Activated gamma-delta T cell (primary cell): ENCODE data around the gene PRPF19.

Source experiments
- DNase-seq: peaks from one replicate; lab custom pipeline; 2025; lab: John Stamatoyannopoulos, UW

Gene PRPF19

GRCh38 chr11:60857378-60858232 lies 48.8 kb downstream of the PRPF19 start:
- DNase-seq, result no peak

GRCh38 chr11:60855726-60856633 lies 50.4 kb downstream of the PRPF19 start, which contains the start of gene PTGDR2:
PTGDR2 (minus strand) TSS chr11:60855950; CDS start chr11:60853722, 2,228 bp downstream.
- no peak for DNase-seq

DNA sequence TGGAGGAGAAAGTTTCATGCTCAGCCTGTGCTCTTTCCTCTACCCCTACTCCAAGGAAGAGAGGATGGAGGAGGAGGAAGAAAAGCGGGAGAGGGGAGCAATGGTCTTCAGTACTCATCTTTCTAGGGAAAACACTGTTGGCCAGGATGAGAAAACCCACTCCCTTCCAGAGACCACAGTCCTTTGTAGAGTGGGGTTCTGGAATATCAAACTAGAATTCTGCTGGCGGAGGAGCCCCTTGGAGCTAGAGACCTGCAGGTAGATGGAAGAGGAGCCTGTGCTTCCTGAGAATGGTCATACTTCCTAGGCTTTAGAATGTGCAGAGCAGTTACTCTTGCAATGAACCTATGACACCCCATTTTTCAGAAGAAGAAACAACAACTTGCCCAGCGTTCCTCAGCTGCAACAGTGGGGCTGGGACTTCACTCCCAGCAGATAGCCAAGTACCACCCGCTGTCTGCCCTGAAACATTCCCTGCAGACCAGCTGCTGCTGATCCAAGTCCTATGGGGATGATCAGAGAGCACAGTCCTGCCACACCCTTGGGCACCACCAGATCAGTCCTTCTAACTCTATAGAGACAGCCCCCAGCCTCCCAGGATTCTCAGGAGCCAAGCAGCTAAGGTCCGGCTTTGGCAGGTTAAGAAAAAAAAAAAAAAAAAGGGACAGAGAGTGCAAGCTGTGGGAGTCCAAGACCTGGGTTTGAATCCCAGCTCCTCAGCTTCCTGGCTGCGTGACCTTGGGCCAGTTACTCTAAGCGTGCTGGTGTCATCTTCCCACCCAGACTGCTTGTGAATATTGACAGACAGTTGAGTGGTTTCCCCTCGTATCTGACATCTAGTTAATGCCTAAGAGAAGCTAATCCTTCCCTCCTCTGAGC lies 51.3 kb downstream of the PRPF19 start:
- no peak for DNase-seq

DNA sequence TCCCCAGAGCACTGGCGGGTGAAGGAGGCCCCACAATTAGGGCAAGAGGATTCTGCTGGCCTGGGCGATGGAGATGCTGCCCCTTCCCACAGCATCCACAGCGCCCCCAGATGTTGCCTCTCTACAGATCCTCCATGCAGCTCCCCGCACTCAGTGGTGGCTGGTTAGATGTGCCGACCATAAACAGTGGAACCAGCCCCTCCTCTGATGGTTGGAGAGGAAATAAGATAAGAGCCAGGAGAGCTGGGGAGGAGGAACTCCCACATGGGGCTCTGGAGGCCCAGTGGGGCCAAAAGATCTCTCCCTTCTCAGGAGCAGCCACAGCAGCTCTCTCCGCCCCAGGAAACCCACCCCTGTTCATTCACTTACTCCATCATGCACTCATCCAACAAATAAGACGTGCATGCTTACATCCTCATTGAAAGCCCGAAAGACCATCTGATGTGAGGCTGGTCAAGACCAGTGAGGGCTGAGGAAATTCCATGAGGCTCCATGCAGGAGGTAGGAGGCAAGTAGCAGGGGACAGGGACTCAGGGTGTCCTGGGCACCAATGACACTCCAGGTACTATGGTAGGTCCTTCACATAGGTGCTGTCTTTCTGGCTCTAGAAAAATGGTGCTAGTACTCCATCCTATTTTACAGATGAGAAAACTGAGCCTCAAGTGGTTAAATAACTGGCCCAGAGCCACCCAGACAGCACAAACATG lies 52.1 kb downstream of the PRPF19 start:
- no peak for DNase-seq

DNA sequence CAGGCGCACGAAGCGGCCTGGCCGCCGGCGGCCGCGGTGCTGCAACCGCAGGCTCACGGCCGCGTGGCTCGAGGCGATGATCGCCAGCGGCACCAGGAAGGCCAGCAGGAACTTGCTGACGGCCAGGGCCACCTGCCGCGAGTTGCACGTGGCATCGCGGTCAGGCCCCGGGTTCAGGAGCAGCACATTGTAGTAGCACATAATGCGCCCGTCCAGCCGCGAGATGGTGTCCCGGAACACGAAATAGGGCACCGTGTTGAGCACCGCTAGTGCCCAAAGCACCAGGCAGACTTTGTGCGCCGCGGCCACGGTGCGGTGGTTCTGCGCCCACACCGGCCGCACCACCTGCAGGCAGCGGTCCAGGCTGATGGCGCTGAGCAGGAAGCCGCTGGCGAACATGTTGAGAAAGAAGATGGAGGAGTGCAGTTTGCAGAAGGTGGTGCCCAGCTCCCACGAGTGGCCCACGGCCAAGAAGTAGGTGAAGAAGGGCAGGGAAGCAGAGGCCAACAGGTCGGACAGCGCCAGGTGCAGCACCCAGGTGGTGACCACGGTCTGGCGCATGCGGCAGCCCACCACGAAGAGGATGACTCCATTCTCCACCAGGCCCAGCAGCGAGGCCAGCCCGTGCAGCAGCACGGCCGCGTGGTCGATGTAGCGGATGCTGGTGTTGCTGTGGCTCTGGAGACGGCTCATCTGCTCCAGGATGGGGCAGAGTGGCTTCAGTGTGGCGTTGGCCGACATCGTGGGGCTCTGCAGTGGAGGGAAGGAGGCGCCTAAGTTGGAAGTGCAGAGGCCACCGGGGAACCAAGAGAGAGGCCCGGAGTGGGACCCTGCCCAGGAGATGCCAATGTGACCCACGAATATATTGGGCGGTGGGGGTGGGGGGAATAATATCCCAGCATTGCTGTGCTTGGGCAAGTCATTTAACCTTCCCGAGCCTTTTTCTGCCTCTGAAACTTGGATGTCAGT lies 53.1 kb downstream of the PRPF19 start:
- no peak for DNase-seq

DNA sequence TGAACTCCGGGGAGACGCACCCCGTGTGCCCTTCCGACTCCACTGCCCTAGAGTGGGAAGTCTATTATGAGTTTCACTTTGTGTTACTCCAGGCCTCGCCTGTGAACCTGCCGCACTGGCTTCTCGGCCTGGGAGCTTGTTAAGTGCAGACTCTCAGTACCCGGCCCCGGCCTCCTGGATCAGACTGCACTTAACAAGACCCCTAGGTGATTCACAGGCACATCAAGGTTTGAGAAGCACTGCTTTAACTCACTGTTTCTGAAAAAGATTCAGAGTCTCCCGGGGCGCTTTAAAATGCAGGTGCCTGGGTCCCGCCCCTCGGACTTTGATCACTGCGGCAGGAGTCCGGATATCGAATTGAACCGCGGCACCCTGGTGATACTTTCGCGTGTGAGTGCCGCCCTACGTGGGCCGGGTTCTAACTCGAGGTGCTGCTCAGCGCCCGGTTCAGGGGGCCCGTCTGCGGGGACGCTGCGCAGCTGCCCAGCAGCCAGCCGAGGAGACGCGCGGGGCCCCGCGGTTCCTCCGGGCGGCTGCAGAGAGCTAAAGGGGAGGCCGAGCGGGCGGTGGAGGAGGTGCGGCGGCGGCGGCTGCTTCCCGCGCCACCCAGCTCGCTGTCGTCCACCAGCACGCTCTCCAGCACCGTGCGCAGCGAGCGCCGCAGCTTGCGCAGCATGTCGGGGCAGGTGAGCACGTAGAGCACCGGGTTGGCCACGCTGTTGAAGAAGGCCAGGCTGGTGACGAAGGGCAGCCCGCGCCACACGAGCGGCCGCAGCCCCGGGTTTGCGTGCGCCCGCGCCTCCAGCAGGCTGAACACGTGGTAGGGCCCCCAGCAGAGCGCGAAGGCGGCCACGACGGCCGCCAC lies 54.0 kb downstream of the PRPF19 start:
- no peak for DNase-seq

GRCh38 chr11:60851327-60852104 lies 54.9 kb downstream of the PRPF19 start:
- no peak for DNase-seq

DNA sequence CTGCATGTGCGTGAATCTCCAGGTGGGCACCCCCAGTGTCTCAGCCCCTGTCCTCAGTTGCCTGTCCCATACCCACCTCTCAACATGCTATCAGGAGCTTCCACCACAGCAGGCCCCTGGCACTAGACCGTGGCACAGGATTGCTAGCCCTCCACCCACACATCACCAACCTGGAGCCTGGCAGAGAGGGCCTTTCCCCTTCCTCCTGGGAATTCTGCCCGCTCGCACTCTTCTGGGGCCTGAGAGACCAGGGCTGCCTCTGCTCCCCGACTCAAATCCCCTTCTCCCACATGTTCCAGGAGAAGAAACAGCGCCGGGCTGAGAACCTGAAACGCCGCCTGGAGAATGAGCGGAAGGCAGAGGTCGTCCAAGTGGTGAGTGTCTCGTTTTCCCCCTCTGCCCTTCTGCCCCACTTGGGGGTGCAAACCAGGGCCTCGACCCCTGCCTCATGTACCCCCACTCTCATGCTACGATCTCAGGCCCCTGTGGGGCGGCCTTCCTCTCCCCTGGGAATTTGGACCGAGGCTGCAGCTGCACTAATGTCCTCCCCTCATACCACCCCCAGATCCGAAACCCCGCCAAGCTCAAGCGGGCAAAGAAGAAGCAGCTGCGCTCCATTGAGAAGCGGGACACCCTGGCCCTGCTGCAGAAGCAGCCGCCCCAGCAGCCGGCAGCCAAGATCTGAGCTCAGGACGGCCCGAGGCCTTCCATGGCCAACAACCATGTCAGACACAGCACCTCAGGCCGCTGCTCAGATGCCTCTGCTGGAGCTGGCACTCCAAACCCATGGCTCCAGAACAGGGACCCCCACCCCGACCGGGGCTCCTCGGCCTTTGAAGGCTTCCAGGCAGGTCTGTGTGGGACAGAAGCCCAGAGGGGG lies 56.5 kb downstream of the PRPF19 start:
- no peak for DNase-seq

DNA sequence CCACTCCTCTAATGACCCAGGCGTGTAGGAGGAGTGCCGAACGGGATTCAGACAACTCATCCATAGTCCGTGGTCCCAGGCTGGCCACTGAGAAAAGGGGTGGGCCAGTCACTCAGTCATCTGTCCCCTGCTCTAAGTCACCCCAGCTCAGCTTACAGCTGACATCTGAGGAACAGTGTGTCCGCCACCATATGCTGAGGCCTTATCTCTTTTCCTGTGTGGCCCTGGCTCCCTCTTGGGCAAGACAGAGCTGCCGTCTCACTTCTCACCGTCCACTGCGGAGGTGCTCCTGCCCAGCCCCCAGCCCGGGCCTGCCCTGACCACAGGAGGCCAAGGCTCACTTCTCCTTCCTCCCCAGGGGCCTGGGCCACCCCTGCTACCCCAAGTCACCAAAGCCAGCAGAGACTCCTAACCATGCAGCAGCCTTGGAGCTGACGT lies 57.7 kb downstream of the PRPF19 start:
- DNase-seq, result no peak

GRCh38 chr11:60847896-60848295 lies 58.5 kb downstream of the PRPF19 start:
- DNase-seq, result no peak

GRCh38 chr11:60847281-60847680 lies 59.1 kb downstream of the PRPF19 start:
- DNase-seq, result no peak

DNA sequence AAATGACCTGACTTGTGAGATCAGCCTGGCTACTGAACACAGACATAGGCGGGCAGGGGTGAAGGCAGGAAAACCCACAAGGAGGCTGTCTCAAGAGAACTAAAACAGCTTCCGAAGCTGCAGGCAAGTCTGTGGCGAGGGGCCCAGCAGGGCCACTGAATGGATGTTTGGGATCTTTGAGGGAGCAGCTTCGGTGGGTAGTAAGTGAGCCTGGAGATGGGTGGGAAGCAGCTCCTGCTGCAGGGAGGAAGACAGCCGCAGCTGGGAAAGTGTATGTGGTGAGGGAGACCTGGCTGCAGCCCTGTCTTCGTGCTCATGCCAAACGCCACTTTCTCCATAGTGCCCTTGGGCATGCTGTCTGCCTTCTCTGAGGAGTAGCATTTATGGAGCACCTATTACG lies 61.0 kb downstream of the PRPF19 start:
- no peak for DNase-seq

- no peak for DNase-seq
Measured at GRCh38 chr11:60844870-60845221, 61.5 kb downstream of the PRPF19 start.

DNA sequence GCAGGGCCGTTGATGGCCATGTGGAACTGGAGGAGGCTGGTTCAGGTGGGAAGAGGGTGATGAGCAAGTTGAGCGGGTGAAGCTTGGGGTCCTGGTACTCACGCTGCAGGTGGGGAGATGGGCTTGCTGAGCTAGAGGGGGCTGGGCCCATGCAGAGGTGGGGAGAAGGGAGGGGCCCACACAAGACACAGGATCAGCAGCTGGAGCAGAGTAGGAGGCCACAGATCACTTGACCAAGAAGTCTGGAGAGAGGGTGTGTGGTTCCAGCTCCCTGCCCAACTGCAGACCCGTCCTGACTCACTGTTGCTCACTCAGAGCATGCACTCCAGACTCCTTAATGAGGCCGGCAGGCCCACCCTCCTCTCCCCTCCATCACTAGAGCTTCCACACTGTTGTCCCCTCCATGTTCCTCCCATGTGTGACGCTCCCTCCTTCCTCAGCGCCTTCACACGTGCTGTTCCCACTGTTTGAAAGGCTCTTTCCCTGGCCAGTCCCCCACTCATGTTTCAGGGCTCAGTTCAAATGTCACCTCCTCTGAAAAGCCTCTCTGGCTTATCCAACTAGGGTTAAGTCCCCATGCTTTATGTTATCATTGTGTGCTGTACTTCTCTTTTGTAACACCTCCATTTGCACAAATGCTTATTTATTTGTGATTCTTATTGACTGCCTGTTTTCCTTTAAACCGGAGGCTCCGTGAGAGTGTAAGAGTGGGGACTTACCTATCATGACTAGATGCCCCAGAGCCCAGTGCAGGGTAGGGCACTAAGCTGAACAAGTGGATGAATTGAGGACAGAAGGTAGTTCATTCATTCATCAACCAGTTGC lies 62.1 kb downstream of the PRPF19 start:
- DNase-seq, result no peak

- DNase-seq, result no peak
Measured at GRCh38 chr11:60842668-60843600, 63.5 kb downstream of the PRPF19 start.
